Lower lobe of right lung (tissue), 2 donors: Measurements from ENCODE around the gene AGBL1. TPM values are rescaled to one million over a fixed set of nuclear protein-coding genes. Genes with fewer than 3 reads are reported as not detected.

ENCODE experiments used
- ATAC-seq, 2 donors: fragments of 200-7000 bp; cut with Tn5 transposase; one replicate each; pipeline ENCODE4 v1.9.1; 2020 to 2022; ENCODE audit warnings: mild to moderate bottlenecking in 2 of 2, moderate library complexity in 2 of 2
- DNase-seq: peaks from one replicate; pipeline ENCODE4 v3.0.0-alpha.2; 2020
- H3K27ac ChIP-seq: fragments of 200-600 bp; one replicate; pipeline ENCODE4 v1.8.0; 2022
- H3K27me3 ChIP-seq: fragments of 200-600 bp; one replicate; pipeline ENCODE4 v1.8.0; 2022; ENCODE audit warnings: low read depth
- H3K36me3 ChIP-seq: fragments of 200-600 bp; one replicate; pipeline ENCODE4 v1.8.0; 2022; ENCODE audit warnings: mild to moderate bottlenecking
- H3K4me1 ChIP-seq: fragments of 200-600 bp; one replicate; pipeline ENCODE4 v1.8.0; 2022
- H3K4me3 ChIP-seq: fragments of 200-600 bp; one replicate; pipeline ENCODE4 v1.8.0; 2022; ENCODE audit warnings: mild to moderate bottlenecking
- H3K9me3 ChIP-seq: fragments of 200-600 bp; one replicate; pipeline ENCODE4 v1.8.0; 2022
- intact Hi-C: fragments of 100-400 bp; cut with DNase I; formaldehyde crosslinking; loops from one replicate; pipeline ENCODE4 v1.11.0; 2022
- total RNA-seq: library from RNA; stranded (reverse); fragmentation: NEBNext Ultra II Directional; extraction: Animal tissue kit (Norgen Biotek cat#: 25700); gene quantifications from one replicate; pipeline ENCODE4 v1.2.1, GENCODE V29; 2021
- TF ChIP-seq, protein P1 (sequence below): fragments of 200-600 bp; IDR thresholded peaks from one replicate; pipeline ENCODE4 v1.8.0; 2022; ENCODE audit warnings: antibody characterized with exemption, mild to moderate bottlenecking
- donor health status: DM: no; HTN: yes; CAD: no; lungs with severe emphysema.

Gene AGBL1
- total RNA-seq, 1 donor from 2014 or later: 12.0 TPM

GRCh38 chr15:86553108-86553507, 473.4 kb downstream of the AGBL1 start:
- Histone ChIP-seq H3K4me1 (no peaks in the 10 kb centered on the region), H3K4me3 (no peak overlapping the region), H3K36me3 (no peaks in the 10 kb centered on the region), H3K27ac (no peak overlapping the region), H3K27me3 (no peaks in the 10 kb centered on the region), H3K9me3 (no peaks in the 10 kb centered on the region)
- TF ChIP-seq, protein P1, sequence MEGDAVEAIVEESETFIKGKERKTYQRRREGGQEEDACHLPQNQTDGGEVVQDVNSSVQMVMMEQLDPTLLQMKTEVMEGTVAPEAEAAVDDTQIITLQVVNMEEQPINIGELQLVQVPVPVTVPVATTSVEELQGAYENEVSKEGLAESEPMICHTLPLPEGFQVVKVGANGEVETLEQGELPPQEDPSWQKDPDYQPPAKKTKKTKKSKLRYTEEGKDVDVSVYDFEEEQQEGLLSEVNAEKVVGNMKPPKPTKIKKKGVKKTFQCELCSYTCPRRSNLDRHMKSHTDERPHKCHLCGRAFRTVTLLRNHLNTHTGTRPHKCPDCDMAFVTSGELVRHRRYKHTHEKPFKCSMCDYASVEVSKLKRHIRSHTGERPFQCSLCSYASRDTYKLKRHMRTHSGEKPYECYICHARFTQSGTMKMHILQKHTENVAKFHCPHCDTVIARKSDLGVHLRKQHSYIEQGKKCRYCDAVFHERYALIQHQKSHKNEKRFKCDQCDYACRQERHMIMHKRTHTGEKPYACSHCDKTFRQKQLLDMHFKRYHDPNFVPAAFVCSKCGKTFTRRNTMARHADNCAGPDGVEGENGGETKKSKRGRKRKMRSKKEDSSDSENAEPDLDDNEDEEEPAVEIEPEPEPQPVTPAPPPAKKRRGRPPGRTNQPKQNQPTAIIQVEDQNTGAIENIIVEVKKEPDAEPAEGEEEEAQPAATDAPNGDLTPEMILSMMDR: no peak
- intact Hi-C loops: no loop called here
- ATAC-seq (no peak), DNase-seq (no peak)

DNA sequence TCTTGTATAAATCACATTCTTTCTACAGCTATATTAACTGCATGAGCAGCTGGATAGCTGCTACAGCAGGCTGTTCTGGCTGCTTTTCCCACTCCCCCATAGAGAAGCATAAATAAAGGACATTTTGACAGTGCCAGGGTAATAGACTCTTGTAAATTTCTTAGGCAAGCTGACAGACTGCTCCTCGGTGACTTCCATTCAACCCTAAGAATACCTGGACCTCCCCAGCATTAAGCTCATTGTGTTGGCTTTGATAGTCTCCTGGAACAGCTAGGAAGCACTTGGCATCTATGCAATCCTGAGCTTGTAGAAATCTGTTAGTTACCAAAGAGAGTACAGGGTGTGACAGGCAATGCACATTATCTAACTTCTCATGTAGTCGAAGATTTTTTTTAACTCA, 475.4 kb downstream of the AGBL1 start:
- ATAC-seq: peak in 1 of 2 donors; percentile 34

GRCh38 chr15:86555939-86556338, 476.3 kb downstream of the AGBL1 start:
- Histone ChIP-seq H3K36me3 (no peaks in the 10 kb centered on the region), H3K4me3 (no peak overlapping the region), H3K27me3 (no peaks in the 10 kb centered on the region), H3K27ac (no peak overlapping the region), H3K9me3 (no peaks in the 10 kb centered on the region), H3K4me1 (no peaks in the 10 kb centered on the region)
- TF ChIP-seq, protein P1: no peak
- DNase-seq (no peak), ATAC-seq (peak; percentile 76 to 92)
- intact Hi-C loops: no loop called here

More for the DNA sequence above, 475.4 kb downstream of the AGBL1 start:
- Histone ChIP-seq H3K4me3 (no peak overlapping the region), H3K4me1 (no peaks in the 10 kb centered on the region), H3K36me3 (no peaks in the 10 kb centered on the region), H3K27ac (no peak overlapping the region), H3K9me3 (no peaks in the 10 kb centered on the region), H3K27me3 (no peaks in the 10 kb centered on the region)
- intact Hi-C loops: no loop called here
- TF ChIP-seq, protein P1: no peak
- no peak for DNase-seq

GRCh38 chr15:86556396-86557017, 476.8 kb downstream of the AGBL1 start:
- H3K27ac ChIP-seq: no peak overlapping the region
- intact Hi-C loops: no loop called here
- no peak for DNase-seq

DNA sequence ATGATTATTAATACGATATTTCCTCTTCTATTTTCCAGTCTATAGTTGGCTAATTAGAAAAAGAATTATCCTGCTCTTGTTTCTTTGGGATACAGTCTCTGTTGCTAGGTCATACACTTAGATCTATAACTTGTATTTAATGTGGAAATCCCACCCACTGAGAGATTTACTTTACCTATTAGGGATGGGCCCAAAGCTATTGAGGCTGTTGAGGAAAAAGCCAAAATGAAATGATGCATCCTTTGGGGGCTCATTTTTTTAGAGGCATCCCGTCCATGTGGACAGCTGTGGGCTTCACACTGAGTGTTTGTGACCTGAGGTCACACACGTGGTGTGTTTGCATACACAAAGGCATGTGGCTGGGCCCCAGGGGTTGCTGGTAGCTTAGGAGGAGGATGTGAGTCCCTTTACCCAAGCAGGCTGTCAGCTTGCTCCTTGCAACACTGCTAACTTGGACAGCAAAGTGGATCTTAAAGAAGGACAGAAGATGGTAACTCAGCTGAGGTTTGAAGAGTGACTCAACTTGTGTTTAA, 477.4 kb downstream of the AGBL1 start:
- no peak for ATAC-seq
- no peaks in the 10 kb centered on the region for H3K27me3 ChIP-seq
- intact Hi-C loops: no loop called here
- no peaks in the 10 kb centered on the region for H3K4me1 ChIP-seq
- no peak for DNase-seq
- TF ChIP-seq, protein P1: no peak
- H3K27ac ChIP-seq: no peak overlapping the region
- no peak overlapping the region for H3K4me3 ChIP-seq
- no peaks in the 10 kb centered on the region for H3K9me3 ChIP-seq
- no peaks in the 10 kb centered on the region for H3K36me3 ChIP-seq

More at GRCh38 chr15:86556396-86557017, 476.8 kb downstream of the AGBL1 start:
- no peaks in the 10 kb centered on the region for H3K36me3 ChIP-seq
- peak; percentile 12 to 39 for ATAC-seq
- no peak overlapping the region for H3K4me3 ChIP-seq
- TF ChIP-seq, protein P1: no peak
- no peaks in the 10 kb centered on the region for H3K27me3 ChIP-seq
- H3K4me1 ChIP-seq: no peaks in the 10 kb centered on the region
- H3K9me3 ChIP-seq: no peaks in the 10 kb centered on the region
